Spleen (tissue), 7 donors: ENCODE results near the gene AKAIN1.

ENCODE experiments used
- CTCF ChIP-seq, 11 experiments: fragments of 200-600 bp in 7 of 11; fragments of 450-650 bp in 4 of 11; sonication (generic) in 4 of 11; IDR thresholded peaks in 8 of 11; conservative IDR thresholded peaks in 3 of 11; 1 replicate in 7 of 11; 2 replicates in 4 of 11; pipeline versions ENCODE4 v1.4.0 to v1.8.0; 2016 to 2021; ENCODE audit warnings: antibody characterized with exemption in 11 of 11, inconsistent platforms in 4 of 11, mild to moderate bottlenecking in 1 of 11
- POLR2A ChIP-seq, 3 donors: fragments of 450-650 bp; IDR thresholded peaks; one replicate each; pipeline ENCODE4 v1.5.1; 2017; ENCODE audit warnings: antibody characterized with exemption in 3 of 3, mild to moderate bottlenecking in 1 of 3
- POLR2AphosphoS5 ChIP-seq, 3 donors: sonication (generic); formaldehyde crosslinking; IDR thresholded peaks; one replicate each; pipeline ENCODE4 v1.5.1; 2017; ENCODE audit warnings: antibody characterized with exemption in 3 of 3
- donor health status: DM: no; HTN: no; CAD: no; lungs with moderate emphysema.
- donor health status: DM: no; HTN: no; CAD: no.
- donor health status: DM: no; HTN: no; CAD: no.

GRCh38 chr18:5178519-5178918 is 18.5 kb downstream of the AKAIN1 start:
- TF ChIP-seq CTCF (IDR thresholded peaks at IDR 0.05 in 8 of 11, conservative IDR thresholded peaks at IDR 0.05 in 3 of 11) (no peak), POLR2A (IDR thresholded peaks at IDR 0.05) (no peak), POLR2AphosphoS5 (IDR thresholded peaks at IDR 0.05) (no peak)
